ENCODE results near the gene BCL11B.

The BCL11B gene

DNA sequence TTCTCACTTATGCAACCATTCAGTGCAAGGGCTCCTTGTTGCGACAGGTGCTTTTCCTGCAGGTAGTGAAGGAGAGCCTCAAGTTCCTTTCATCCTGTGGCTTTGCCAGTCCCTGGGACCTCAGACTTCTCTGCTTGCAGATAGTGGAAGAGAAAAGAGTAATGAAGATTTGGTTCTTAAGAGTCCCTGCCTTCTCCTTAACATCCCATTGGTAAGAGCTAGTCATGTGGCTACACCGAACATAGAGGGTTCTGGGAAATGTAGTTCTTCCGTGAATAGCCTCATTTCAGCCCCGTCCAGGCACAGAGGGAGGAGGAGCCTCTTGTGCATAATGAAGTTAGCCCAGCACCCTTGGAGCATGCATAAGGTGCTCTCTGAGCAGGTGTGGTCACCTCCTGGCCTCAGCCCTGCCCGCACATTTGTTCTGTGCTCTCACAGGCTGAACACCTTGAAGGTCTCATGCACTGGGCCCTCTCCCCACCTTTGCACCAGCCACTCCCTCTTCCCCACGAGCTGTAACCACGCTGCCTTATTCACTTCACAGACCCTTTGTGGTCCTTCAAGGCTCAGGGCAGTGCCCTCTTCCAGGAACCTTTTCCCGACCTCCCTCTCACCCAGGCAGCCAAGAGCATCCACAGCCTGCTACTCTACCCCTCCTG, 134.0 kb downstream of the BCL11B start:
- no peak for DNase-seq (ENCODE audit: low read depth in 2 of 2)

DNA sequence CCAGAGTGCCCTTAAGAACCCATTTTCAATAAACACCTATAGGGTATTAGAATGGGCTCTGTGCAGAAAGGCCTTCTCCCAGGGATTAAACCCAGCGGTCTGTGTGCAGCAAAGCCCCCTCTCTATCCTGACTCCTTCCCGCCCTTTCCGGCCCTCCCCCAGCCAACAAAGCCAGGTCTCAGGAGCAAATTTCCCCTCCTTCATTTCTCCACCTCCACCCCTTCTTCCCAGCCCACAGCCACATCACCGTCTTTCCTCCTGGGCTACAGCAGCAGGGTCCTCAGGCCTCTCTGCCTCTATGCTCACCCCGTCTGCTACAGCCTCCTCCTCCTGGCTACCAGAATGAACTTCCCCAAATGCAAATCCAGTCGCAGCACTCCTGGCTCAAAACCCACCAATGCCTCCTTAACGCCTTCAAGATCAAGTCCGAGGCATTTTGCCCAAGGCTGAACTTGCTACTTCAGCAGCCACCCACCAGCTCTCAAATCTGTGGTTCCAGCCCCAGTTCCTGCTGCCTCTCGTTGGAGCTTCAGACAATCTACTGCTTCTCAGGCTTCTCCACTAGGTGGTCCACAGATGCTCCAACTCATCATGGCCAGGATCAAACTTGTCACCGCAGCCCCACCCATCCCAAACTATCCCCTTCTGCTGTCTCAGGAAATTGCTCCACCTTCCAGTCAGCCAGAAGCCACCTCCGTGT, 134.8 kb downstream of the BCL11B start:
- no peak for DNase-seq (ENCODE audit: low read depth in 2 of 2)

DNA sequence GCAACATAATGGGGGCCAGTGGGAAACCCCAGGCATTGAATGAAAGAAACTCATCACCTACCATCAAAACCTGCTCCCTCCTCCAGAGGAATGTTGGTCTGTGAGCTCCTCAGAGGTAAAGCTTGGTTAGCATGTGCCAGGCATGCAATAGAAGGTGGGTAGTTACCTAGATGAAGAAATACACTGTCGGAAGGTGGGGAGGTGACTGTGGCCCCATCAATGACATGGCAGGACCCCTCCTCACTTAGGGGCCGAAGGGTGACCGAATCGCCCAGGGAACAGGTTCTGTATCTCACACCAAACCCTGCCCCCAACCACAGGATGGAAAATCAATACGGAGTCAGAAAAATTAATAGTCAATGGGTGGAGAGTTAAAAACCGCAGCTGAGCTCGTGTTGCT, 135.6 kb downstream of the BCL11B start:
- DNase-seq (ENCODE audit: low read depth in 2 of 2): no peak

DNA sequence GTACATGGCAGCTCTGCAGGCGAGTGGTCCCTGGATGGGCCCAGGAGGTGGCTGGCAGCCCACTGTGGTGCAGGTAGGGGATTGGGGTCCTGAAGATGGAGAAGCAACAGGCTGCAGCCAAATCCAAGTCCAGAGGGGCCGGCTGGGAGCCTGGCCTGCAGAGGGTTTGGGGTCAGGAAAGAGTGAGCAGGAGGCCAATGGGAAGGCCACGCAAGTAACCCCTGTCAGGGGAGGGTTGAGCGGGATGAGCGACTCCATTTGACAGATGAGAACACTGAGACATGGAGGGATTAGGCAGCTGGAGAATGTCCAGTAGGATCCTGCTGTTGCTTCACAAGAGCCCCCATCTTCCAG, 136.0 kb downstream of the BCL11B start:
- DNase-seq (ENCODE audit: low read depth in 2 of 2): no peak

DNA sequence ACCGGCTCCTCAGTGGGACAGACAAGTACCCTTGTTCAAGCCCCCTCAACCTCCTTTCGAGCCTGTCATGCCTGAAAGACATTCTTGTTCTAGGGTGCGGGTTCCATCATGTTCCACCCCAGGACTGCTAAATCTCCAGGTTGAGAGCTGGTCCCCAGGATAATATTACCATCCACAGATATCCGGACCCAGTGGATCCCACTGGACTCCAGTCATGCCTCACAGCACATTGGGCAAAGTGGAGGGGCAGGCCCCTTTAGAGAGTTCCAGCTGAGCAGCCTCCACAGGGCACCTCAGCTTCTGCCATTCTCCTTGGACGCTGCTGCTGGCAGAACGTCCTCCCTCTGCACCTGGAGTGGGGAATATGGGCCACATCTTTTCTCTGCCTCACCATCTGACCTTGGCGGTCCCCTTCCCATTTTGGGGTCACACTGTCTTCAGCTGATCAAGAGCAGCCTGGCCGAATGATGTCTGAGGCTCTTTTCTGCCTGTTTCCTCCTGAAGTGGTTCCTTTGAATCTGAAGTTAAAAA, 137.4 kb downstream of the BCL11B start:
- DNase-seq (ENCODE audit: low read depth in 2 of 2): no peak

DNA sequence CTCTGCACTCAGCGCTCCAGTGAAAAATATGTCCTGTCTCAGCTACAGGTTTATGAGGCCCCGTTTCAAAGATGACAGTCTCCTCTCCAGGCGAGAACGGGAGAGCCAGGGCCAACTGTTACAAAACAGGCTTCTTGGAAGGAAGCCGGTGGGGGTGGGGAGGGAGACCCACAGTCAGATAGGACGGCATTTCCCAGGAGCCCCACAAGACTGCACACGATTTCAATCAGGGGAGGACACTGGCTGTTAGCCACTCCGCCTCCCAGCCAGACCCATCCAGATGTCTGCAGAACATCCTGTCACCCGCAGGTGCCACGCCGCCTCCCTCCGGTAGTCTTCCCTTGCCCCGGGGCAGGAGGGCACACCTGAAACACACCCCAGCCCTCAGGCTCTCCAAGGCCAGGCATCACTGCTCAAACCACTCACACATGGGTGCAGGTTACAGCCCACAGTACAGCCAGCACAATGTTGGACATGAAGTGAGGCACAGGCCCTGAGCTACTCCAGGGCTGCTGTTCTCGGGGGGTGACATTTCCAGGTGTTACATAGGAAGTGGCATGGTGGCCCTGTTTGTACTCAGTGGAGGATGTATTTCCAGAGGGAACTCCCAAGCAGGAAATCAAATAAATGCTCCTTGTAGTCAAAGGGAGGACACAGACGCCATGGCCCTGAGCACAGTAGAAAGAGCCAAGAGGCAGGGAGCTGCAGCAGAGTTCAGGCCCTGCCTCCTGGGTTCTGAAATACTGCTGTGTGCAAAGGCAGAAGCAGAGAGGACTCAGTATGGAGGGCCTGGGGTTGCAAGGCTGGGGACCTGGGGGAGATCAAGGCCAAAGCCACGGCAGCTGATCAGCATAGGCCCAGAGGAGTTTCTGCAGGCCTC, 138.1 kb downstream of the BCL11B start:
- DNase-seq (ENCODE audit: low read depth in 2 of 2): no peak

DNA sequence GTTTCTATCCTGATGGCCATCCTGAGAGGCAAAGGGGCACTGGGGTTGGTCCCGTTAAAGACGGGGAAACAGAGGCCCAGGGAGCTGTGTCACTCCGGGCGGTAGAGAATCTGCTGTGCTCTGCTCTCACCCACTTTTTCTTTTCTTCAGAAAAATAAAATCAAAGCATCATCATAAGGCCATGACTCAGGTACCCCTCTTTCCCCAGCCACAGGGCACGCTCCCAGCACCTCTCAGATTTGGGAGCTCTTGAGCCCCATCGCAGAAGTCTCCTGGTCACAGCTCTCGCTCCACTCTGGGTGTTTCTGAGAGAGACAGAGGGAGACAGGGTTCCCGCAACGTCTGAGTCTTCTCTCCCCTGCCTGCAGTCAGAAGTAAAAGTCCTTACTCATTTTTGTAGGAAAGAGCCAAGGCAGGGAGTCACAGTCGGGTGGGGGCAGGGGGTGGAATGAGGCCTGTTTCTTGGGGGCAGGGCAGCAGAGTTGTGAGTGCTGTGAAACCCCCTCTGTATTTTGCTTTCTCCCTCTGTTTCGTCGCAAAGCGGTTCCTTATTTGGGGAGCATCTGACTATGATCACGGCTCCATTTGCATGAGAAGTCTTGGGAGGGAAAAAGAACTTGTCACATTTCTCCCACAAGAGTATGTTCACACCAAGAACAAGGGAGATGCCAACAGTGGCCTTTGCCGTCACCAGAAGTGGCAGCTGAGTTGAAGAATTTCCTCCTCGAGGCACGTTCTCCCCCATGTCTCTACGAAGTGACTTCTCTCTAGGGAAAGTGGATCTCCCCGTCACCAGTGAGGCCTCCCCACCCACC, 139.0 kb downstream of the BCL11B start:
- DNase-seq (ENCODE audit: low read depth in 2 of 2): no peak

DNA sequence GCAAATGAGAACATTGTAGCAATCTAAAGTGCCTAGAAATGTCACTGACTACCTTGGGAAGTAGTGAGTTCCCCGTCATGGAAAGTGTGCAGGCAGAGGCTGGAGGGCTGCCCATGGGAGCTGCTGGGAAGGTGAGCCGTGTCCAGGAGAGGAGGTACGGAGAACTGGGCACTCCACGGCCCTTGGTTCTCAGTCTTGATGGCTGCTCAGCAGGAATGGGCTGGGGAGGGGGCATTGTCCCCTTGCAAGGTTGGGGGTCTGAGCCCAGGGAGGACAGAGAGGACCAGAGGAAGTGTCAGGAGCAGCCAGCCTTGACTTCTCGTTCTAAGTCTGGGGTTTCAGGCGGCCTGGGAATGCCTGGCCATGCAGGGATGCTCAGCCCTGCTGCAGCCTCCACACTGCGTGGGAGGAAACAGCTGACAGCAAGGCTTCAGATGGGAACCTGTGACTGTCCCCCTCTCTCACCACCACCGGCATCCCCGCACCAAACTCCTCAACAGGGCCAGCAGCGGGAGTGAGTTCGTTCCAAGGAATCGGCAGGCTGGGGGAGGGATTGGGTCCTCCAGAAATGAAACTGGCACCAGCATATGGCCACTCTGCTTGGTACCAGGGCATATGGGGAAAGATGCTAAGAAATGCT, 140.2 kb downstream of the BCL11B start:
- no peak for DNase-seq (ENCODE audit: low read depth in 2 of 2)

DNA sequence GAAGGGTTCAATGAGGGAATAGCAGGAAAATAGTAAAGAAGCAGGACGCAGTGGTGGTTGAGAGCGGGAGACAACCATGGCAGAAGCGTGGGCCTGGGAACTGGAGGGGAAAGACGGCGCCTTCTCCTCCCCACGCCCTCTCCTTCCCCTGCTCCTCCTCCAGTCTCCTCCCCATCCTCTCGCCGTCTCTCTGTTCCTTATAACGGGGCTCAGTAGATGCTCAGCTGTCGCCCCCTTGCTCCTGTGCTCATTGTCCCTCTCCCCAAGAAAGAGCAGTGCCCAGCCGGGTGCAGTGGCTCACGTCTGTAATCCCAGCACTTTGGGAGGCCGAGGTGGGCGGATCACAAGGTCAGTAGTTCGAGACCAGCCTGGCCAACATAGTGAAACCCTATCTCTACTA, 142.0 kb downstream of the BCL11B start:
- no peak for DNase-seq (ENCODE audit: low read depth in 2 of 2)

DNA sequence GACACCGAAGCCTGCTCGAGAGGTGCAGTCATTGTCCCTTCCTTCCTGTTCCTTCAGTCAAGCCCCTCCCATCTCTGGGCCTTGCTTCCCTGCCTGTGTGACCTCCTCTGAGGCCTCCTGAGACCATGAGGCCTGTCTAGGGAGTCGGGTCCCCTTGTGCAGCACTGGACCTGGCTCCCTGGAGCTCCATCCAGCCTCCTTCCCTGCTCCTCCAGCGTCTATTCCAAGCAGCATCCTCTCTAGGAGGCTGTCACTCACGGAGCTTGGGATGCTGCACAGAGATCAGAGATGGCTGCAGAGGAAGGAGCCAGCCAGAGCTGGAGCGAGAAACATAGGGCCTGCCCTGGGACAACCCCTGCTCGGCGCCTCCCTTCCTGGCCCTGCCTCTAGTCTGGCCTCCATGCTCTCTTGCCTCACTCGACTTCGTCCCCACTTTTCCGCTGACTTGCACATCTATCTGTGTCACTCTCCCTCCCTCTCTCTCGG, 142.7 kb downstream of the BCL11B start:
- DNase-seq (ENCODE audit: low read depth in 2 of 2): no peak

DNA sequence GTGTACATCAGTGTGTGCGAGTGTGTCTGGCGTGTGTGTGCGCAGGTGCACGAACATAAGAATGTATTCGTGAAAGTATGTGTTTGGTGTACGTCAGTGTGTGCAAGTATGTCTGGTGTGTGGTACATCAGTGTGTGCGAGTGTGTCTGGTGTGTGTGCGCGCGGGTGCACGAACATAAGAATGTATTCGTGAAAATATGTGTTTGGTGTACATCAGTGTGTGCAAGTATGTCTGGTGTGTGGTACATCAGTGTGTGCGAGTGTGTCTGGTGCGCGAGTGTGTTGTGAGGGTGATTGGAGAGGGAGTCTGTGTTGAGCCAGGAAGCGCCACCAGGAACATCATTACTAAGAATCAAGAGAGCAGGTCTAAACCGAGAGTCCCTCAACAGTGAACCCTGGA, 143.8 kb downstream of the BCL11B start:
- no peak for DNase-seq (ENCODE audit: low read depth in 2 of 2)

DNA sequence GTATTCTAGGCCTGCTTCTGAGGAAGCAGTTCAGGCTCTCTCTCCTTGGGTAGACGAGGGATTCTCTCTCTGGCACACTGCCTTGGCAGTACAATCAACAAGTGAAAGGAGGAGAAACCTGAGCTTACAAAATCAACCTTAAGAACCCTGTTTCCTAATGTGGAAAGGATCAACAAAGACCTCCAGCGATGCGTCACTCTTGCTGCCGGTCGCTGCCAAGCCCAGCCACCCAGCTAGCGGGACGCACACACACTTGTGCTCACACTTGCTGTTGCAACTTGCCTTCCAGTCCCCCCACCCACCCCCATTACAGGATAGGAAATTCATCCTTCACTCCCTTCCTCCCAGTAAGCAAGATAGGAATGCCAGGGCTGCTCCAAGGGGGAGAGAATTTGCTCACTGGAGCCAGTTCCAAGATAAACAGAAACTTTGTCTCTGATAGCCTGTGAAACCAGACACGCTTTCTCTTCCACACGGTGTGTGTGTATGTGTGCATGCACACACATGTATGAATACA, 144.3 kb downstream of the BCL11B start:
- no peak for DNase-seq (ENCODE audit: low read depth in 2 of 2)

DNA sequence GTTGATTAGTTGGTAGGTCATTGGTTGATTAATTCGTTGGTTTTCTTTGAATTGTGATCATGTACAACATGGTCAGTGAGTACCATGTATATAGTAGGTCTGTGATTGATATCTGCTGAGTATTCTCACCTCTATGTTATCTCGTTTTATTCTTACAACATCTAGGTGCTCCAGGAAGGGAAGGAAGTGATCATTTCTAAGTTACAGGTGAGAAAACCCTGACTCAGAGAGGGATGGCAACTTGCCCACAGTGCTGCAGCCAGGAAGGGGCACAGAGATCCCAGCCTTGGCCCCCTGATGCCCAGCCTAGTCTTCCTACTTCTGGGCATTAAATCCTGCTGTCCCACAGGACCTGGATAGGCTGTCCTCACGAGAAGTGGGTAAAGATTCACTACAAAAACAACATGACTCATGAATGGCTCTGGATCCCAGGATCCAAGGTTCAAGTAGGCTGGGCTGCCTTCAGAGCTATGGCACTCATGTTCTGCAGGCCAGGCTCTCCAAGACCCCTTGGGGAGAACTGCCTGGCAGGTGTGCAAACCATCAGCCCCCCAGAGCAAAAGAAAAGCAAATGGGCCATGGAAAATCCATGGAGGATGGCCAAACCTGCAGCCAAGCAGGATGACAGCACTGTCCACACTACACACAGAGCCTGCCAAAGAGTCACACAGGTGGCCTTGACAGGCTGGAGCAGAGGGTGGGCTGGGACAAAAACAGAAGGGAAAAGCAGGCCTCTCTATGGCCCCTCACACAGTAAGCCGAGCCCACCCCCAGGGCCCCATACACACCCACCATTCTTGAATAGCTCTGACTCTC, 146.2 kb downstream of the BCL11B start:
- no peak for DNase-seq (ENCODE audit: low read depth in 2 of 2)

DNA sequence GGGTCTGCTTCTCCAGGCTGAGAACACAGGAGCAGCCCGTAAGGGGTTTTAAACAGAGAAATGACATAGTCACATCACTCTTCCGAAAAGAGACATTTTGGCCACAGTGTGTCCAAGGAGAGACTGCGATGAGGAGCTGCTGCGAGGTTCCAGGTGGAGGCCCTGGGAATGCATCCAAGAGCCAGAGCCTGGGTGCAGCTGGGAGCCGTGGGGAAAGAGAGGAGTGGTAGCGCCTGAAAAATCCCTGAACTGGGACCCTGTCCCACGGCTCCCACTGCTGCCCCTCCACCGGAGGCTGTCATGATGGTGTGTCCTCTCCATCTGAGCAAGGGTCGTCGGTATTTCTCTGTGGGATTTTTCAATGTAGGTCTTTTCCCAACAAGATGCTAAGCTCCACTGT, 146.9 kb downstream of the BCL11B start:
- no peak for DNase-seq (ENCODE audit: low read depth in 2 of 2)

DNA sequence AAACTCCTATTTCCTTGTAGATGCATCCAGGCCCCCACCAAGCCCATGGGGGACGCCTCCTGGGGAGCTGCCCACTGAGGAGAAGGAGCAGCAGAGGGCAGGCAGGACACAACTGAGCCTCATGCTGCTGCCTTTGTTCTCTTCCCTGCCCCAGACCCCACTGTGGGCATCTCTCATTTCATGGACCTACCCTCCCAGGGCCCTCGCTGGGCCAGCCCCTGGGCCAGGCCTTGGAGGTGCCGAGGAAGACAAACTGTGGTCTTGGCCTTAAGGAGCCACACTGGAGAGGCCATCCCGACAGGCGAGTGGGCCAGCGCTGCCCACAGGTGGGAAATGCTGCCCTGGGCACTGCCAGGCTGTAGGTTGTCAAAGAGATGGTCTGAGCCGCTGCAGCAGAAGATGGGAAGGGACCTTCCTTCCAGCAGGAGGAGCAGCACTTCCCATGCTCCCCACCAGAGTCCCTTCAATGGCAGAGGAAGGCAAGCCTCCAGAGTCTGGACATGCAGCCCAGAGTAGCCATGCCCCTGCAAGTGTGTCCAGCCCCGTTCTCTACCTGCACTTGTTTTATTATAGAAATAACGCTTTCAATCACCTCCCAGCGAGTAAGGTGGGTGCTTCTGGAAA, 147.4 kb downstream of the BCL11B start:
- DNase-seq (ENCODE audit: low read depth in 2 of 2): no peak

DNA sequence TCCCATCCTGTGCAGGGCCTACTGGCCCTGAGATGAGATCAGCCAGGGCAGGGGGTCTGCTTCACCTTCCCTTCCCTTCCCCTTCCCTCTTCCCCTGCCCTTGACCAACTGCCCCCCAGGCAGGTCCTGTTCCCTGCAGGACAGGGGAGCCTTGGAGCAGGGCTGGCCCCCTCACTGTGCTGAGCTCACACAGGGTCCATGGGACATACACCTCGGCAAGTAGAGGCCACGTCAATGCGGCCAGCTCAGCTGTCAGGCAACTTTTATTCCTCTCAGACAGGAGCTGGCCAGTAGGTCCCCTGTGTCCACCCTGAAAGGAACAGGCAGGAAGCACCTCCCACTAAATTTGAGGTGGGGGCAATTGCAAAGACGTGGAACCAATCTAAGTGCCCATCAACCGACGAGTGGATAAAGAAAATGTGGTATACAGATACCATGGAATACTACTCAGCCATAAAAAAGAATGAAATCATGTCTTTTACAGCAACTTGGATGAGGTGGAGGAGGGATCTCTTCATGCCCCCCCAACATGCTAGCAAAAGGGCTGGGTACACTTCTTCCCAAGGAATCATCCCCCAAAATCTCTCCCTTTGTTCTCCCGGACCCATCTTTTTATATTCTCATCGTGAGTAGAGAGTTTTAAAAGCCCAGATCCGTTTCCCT, 148.7 kb downstream of the BCL11B start:
- no peak for DNase-seq (ENCODE audit: low read depth in 2 of 2)

DNA sequence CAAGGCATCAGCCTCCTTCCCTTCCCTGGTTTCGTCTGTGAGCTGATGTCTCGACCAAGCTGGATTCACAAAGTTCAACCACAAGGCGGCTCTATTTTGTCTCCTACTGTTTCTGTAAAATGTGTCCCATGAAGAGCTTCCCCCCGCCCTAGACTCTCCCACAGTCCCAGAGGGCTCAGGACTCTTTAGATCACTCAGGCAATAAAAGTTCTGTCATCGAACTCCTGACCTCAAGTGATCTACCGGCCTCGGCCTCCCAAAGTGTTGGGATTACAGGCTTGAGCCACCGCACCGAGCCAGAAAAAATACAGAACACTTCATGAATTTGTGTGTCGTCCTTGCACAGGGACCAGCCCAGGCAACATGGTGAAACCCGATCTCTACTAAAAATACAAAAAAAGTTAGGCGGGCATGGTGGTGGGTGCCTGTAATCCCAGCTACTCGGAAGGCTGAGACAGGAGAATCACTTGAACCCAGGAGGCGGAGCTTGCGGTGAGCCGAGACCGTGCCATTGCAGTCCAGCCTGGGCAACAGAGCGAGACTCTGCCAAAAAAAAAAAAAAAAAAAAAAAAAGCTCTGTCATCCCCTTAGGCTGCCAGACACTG, 149.4 kb downstream of the BCL11B start:
- no peak for DNase-seq (ENCODE audit: low read depth in 2 of 2)

DNA sequence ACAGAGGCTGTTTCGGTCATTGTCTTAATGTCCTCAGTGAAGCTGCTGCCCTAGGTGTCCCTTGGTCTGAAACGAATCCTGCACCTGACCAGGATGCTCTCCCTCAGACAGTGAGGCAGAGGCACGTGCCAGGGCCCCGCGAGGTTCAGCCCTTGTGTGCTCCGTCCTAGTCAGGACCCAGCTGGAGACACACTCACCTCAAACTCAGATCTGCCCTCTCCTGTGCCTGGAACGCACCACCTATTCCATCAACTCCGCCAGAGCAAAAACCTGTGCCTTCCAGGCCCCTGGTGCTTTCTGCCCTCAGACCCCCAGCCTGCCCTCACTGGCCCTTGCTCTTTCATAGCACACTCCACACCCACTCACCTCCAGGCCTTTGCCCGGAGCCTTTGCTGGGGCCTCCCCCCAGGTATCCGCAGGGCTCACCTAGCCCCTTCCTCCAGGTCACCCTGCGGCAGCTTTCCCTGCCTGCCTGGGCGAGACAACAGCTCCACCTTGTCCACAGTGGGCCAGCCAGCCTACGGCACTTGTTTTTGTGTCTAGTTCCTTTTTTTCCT, 150.6 kb downstream of the BCL11B start:
- DNase-seq (ENCODE audit: low read depth in 2 of 2): no peak
